GM18909 (cell line): ENCODE measurements around the gene CYP4F8.
"Not testable (repeated sequence)": the region's sequence is repeated elsewhere in the genome, so short reads cannot be mapped to it uniquely, and the experiment has no call there.

ENCODE experiments used
- ATAC-seq: cut with Tn5 transposase; IDR thresholded peaks from one replicate; pipeline ENCODE4 v1.9.1; 2021; ENCODE audit warnings: mild to moderate bottlenecking; ENCODE audit not compliant: unreplicated experiment, poor library complexity

The CYP4F8 gene

GRCh38 chr19:15679089-15679488 lies 64.1 kb downstream of the CYP4F8 start:
- no peak for ATAC-seq

DNA sequence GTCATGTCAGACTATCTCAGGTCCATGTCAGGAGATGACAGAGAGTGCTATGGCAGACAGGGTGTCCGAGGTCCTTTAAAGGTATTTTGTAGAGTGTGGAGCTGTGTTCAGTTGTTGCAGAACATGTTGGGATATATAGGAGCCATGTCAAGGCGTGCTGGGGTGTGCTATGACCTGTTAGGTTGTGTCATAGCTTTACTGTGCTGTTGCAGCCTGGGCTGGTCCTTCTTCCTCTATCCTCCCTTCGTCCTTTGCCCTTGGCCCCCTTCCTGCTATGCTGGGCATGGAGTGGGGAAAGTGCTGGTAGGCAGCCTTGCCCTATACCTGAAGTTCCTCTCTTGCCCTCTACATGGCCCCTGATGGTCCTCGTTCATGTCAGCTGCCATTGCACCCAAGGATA lies 64.8 kb downstream of the CYP4F8 start:
- ATAC-seq: not testable (repeated sequence)
